ENCODE results near the gene FYB2.

Gene FYB2

DNA sequence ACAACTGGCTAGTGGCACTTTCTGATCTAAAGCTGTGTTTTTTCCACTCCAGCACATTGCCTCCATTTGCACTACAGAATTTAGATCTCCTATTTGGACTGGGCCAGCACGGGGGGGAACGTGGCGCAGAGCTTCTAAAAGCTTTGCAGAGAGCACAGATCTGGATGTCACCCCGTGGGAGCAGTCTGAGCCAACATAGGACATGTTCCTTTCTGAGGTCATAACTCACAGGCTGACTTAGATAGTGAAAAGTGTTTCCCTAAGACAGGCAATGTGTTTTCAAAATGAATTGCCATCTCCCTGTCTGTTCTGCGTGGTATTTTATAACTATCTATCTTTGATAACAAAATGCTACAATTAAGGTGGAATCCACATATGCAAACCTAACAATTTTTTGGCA lies 31.7 kb upstream of the FYB2 start:
- ChIA-PET POLR2A (no interaction called here), CTCF (no interaction called here)
- no peak for DNase-seq (ENCODE audit: extremely low spot score)
- TF ChIP-seq CTBP1 (IDR thresholded peaks at IDR 0.05; ENCODE audit: borderline replicate concordance) (no peak), BHLHE40 (IDR thresholded peaks at IDR 0.05; ENCODE audit: borderline replicate concordance) (no peak), FOXK2 (IDR thresholded peaks at IDR 0.05) (no peak), SUZ12 (IDR thresholded peaks at IDR 0.05) (no peak), ZNF384 (IDR thresholded peaks at IDR 0.05) (no peak), FOXA1 (IDR thresholded peaks at IDR 0.05) (no peak), LEF1 (IDR thresholded peaks at IDR 0.05; ENCODE audit: borderline replicate concordance) (no peak), NFRKB (IDR thresholded peaks at IDR 0.05) (no peak), FOXM1 (IDR thresholded peaks at IDR 0.05; ENCODE audit: borderline replicate concordance) (no peak), L3MBTL2 (conservative IDR thresholded peaks at IDR 0.05) (no peak)
- TF ChIP-seq, protein P1, sequence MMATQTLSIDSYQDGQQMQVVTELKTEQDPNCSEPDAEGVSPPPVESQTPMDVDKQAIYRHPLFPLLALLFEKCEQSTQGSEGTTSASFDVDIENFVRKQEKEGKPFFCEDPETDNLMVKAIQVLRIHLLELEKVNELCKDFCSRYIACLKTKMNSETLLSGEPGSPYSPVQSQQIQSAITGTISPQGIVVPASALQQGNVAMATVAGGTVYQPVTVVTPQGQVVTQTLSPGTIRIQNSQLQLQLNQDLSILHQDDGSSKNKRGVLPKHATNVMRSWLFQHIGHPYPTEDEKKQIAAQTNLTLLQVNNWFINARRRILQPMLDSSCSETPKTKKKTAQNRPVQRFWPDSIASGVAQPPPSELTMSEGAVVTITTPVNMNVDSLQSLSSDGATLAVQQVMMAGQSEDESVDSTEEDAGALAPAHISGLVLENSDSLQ (IDR thresholded peaks at IDR 0.05), result no peak

DNA sequence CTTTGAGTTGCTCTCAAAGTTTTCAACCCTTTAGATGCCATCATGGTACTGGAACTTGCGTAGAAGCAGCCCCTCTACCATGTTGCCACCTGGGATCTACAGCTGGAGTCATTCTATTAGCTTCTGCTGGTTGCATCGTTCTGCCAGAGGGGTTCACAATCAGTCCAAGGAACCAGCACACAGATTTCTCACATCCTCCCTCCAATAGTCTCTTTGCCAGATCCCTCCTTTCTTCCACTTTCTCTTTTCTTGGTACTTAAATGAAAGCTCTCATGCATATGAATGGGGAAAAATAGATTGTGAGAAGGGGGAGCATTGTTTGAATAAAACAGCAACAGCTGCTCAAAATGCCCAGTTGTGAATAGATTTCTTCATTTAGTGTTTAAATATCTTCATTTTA lies 31.2 kb upstream of the FYB2 start:
- TF ChIP-seq BHLHE40 (IDR thresholded peaks at IDR 0.05; ENCODE audit: borderline replicate concordance), result no peak
- no peak for TF ChIP-seq FOXK2 (IDR thresholded peaks at IDR 0.05)
- TF ChIP-seq ARNT (IDR thresholded peaks at IDR 0.05), result no peak
- TF ChIP-seq, protein P1 (IDR thresholded peaks at IDR 0.05), result no peak
- ChIA-PET CTCF (no interaction called here), POLR2A (no interaction called here)
- no peak for DNase-seq (ENCODE audit: extremely low spot score)

DNA sequence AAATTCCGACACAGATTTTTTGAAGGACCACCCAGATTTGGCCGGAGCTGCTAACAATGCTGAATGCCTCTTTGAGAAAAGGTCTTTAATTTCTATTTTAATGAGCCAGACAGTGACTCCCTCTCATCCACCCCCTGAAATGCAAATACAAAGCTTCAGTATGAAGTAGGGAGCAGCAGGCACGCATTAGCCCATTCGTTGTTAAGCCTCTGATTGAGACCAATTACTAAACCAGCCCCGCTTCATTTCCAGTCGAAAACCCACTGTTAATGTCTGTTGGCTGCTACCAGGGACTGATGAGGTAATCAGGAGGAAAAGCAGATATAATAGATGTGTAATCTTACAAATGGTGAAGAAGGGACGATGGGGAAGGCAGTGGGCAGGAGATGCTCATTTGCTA lies 30.5 kb upstream of the FYB2 start:
- no peak for TF ChIP-seq NFRKB (IDR thresholded peaks at IDR 0.05)
- TF ChIP-seq TARDBP (IDR thresholded peaks at IDR 0.05), result no peak
- TF ChIP-seq ZNF384 (IDR thresholded peaks at IDR 0.05), result no peak
- TF ChIP-seq FOXA1 (IDR thresholded peaks at IDR 0.05), result no peak
- TF ChIP-seq FOXK2 (IDR thresholded peaks at IDR 0.05), result no peak
- TF ChIP-seq LEF1 (IDR thresholded peaks at IDR 0.05; ENCODE audit: borderline replicate concordance), result no peak
- no peak for TF ChIP-seq SP1 (IDR thresholded peaks at IDR 0.05)
- TF ChIP-seq CTBP1 (IDR thresholded peaks at IDR 0.05; ENCODE audit: borderline replicate concordance), result no peak
- no peak for TF ChIP-seq HDGF (IDR thresholded peaks at IDR 0.05; ENCODE audit: borderline replicate concordance)
- TF ChIP-seq, protein P1 (IDR thresholded peaks at IDR 0.05), result no peak
- TF ChIP-seq BHLHE40 (IDR thresholded peaks at IDR 0.05; ENCODE audit: borderline replicate concordance), result no peak
- TF ChIP-seq L3MBTL2 (conservative IDR thresholded peaks at IDR 0.05), result no peak
- TF ChIP-seq ARNT (IDR thresholded peaks at IDR 0.05), result no peak
- TF ChIP-seq FOXM1 (IDR thresholded peaks at IDR 0.05; ENCODE audit: borderline replicate concordance), result no peak
- TF ChIP-seq ELF4 (IDR thresholded peaks at IDR 0.05), result no peak
- TF ChIP-seq SUZ12 (IDR thresholded peaks at IDR 0.05), result no peak
- ChIA-PET POLR2A (no interaction called here), CTCF (interaction anchor here (0.6 to 0.7 kb wide), 2 partner anchors 80 to 270 kb away, joined by 4 read pairs; no protein-coding TSS in a partner anchor)
- no peak for DNase-seq (ENCODE audit: extremely low spot score)

DNA sequence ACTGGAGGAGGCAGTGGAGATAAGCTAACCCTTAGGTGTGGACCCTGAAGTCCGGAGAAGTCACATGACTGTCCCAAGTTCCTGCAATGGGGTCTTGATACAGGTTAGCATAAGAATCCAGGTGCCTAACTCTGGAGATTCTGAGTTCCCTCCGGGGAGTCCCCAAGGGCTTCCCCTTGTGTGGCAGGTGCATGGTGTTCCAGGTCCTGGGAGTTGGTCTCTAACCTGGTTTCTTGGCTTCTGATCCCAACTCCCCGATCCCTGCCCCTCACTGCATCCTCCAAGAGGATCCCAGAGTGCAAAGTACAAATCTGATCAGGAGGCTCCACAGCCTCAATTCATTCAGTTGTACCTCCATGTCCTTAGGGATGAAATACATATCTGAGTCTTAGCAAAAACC lies 26.1 kb upstream of the FYB2 start:
- DNase-seq (ENCODE audit: extremely low spot score), result no peak
- CTCF ChIA-PET, result no interaction called here
- POLR2A ChIA-PET, result no interaction called here
- TF ChIP-seq ZNF384 (IDR thresholded peaks at IDR 0.05) (no peak), TARDBP (IDR thresholded peaks at IDR 0.05) (no peak), NFRKB (IDR thresholded peaks at IDR 0.05) (no peak), FOXM1 (IDR thresholded peaks at IDR 0.05; ENCODE audit: borderline replicate concordance) (no peak), BHLHE40 (IDR thresholded peaks at IDR 0.05; ENCODE audit: borderline replicate concordance) (no peak)

DNA sequence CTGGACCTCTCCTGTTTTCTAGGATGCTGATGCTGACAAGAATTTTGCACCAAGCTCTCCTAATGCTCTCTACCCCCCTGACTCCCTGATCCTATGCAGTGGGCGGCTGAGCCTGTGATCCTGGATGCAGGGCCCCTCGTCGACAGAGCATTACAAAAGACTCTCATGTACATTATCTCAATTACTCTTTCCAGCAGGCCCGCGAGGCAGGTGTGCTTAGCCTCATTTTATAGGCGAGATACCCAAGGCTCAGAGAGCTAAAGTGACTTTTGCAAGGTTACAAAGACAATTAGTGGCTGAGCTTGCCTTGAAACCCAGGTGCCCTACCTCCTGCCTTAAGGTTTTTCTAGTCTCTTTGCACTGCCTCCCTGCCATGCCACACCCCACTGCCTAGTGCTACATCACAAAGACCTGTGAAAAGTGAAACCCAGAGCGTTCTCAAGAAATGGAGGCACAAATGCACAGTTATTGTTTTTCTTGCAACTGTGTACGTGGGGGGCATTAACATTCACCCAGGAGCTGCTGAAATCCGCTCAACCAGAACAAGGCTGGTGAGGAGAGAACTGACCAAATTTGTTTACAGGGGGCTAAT lies 25.4 kb upstream of the FYB2 start:
- no peak for DNase-seq (ENCODE audit: extremely low spot score)
- TF ChIP-seq, protein P1 (IDR thresholded peaks at IDR 0.05), result no peak
- TF ChIP-seq FOXK2 (IDR thresholded peaks at IDR 0.05) (no peak), TARDBP (IDR thresholded peaks at IDR 0.05) (no peak)
- ChIA-PET CTCF (no interaction called here), POLR2A (interaction anchor here (0.7 kb wide), 1 partner anchor 159 kb away, joined by 3 read pairs; no protein-coding TSS in a partner anchor)

DNA sequence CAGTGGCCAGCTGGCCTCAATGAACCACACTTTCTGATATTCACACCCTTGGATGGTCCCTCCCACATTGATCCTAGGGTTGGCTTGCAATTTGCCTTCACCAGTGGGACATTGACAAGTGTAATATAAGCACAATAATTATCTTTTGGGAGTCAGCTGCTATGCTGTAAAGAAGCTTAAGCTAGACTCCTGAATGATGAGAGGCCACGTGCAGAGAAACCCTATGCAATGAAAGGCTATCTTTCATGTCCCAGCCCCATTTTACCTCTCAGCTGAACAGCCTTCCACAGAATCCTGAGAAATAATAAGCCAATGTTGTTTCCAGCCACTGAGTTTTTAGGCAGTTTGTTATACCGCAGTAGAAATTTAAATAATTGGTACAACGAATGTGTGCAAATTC lies 24.3 kb upstream of the FYB2 start:
- ChIA-PET POLR2A (no interaction called here), CTCF (interaction anchor here (1.4 kb wide), 1 partner anchor 125 kb away, joined by 3 read pairs; no protein-coding TSS in a partner anchor)
- no peak for TF ChIP-seq LEF1 (IDR thresholded peaks at IDR 0.05; ENCODE audit: borderline replicate concordance)
- no peak for TF ChIP-seq ARNT (IDR thresholded peaks at IDR 0.05)
- TF ChIP-seq, protein P1 (IDR thresholded peaks at IDR 0.05), result no peak
- no peak for TF ChIP-seq FOXM1 (IDR thresholded peaks at IDR 0.05; ENCODE audit: borderline replicate concordance)
- no peak for TF ChIP-seq L3MBTL2 (conservative IDR thresholded peaks at IDR 0.05)
- TF ChIP-seq FOXA1 (IDR thresholded peaks at IDR 0.05), result no peak
- TF ChIP-seq CTBP1 (IDR thresholded peaks at IDR 0.05; ENCODE audit: borderline replicate concordance), result no peak
- no peak for TF ChIP-seq SP1 (IDR thresholded peaks at IDR 0.05)
- no peak for TF ChIP-seq TARDBP (IDR thresholded peaks at IDR 0.05)
- TF ChIP-seq FOXK2 (IDR thresholded peaks at IDR 0.05), result no peak
- no peak for TF ChIP-seq HDGF (IDR thresholded peaks at IDR 0.05; ENCODE audit: borderline replicate concordance)
- no peak for TF ChIP-seq ZNF384 (IDR thresholded peaks at IDR 0.05)
- TF ChIP-seq ELF4 (IDR thresholded peaks at IDR 0.05), result no peak
- TF ChIP-seq NFRKB (IDR thresholded peaks at IDR 0.05), result no peak
- TF ChIP-seq BHLHE40 (IDR thresholded peaks at IDR 0.05; ENCODE audit: borderline replicate concordance), result no peak
- no peak for TF ChIP-seq SUZ12 (IDR thresholded peaks at IDR 0.05)

More for the DNA sequence above, 24.3 kb upstream of the FYB2 start:
- DNase-seq (ENCODE audit: extremely low spot score), result no peak
